GM19240 (cell line): Measurements from ENCODE around the gene JRKL.

Experiments
- DNase-seq: peaks from one replicate; pipeline ENCODE4 v3.0.0; 2011; ENCODE audit warnings: low spot score; ENCODE audit not compliant: insufficient read length

JRKL gene

DNA sequence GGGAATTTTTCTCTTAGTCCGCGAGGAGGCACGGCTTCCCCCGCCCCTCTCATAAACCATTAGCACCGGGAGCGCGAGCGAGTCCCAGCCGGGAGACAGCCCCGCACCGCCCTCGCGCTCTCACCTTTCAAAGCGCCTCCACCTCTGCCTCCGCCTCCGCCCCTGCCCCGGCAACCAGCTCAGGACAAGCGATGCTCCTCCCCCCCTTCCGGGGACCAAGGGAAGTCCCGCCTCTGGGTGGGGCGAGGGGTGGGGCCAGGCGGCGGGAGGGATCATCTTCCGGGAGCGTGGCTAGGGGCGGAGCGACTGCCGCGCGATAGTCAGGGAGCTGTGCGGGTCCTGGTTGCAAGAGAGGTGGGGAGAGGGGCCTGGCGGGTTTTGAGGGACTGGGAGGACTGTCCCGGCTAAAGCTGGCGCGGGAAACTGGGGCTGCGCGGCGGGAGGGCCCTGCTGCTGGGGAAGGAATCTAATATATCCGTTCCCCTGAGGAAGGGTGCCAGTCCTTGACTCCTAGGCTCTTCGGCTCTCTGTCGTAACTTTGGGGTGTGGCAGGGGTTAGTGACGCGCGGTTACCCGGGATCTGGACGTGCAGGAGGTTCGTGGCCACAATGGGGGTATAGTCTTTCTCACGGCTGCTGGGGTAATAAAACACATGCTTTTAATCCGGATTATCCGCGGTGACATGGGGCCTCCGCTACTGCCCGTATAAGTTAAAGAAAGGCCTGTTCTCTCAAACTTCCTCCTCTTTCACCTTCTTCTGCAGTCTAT, at the start of gene JRKL, which contains the start of gene CCDC82:
TSS of gene JRKL (plus strand) at position 294 of the 768 bp plus-strand sequence. CDS start 637 bp downstream, outside the sequence.
TSS of gene CCDC82 (minus strand) at position 193 of the 768 bp plus-strand sequence. CDS start 5,165 bp downstream, outside the sequence.
- peak; percentile 71 for DNase-seq

DNA sequence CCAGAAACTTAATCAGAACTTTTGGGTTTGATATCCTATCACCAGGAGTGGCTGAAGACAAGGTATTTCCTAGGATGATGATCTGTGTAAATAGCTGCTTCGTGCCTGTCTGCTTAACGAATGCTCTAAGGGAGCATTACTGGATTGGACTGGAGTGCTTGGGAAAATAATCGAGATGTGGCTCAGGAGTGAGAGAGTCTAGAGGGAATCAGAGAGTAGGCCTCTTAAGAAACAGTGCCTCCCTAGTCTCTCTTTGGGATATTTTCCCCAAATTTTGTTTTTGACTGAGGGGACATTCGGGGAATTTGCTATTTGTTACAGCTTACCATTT, 49.3 kb upstream of the JRKL start:
- DNase-seq: no peak

- DNase-seq: no peak
Measured at GRCh38 chr11:96341211-96342013, 48.4 kb upstream of the JRKL start.

GRCh38 chr11:96342014-96342960, 47.5 kb upstream of the JRKL start:
- DNase-seq: no peak

GRCh38 chr11:96342961-96343711, 46.7 kb upstream of the JRKL start, which contains the start of gene MAML2:
Gene MAML2, minus strand, starts transcription at chr11:96343195. Its CDS starts 1,300 bp downstream, at chr11:96341895.
- DNase-seq: peak; percentile 79

GRCh38 chr11:96356848-96357247, 33.0 kb upstream of the JRKL start:
- DNase-seq: no peak

- no peak for DNase-seq
Measured at GRCh38 chr11:96357794-96358193, 32.0 kb upstream of the JRKL start.

DNA sequence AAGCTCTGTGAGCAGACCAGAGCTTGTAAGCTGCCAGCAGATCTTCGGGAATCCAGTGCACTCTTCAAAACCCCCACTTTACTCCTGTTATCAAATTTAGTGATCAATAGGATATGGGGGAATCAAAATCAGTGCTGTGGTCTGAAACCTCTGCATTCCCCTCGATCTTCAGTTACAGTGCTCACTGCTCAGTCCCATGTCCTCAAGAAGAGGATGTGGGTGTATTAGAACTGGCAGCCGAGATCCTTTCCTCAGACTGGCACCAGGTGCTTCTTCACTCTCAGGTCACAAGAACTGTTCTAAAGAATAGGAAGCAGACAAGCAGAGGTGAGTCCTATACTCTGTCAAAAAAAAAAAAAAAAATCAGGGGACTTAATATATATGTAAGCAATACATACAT, 31.5 kb upstream of the JRKL start:
- no peak for DNase-seq

- DNase-seq: no peak
Measured at GRCh38 chr11:96361778-96362177, 28.0 kb upstream of the JRKL start.

DNA sequence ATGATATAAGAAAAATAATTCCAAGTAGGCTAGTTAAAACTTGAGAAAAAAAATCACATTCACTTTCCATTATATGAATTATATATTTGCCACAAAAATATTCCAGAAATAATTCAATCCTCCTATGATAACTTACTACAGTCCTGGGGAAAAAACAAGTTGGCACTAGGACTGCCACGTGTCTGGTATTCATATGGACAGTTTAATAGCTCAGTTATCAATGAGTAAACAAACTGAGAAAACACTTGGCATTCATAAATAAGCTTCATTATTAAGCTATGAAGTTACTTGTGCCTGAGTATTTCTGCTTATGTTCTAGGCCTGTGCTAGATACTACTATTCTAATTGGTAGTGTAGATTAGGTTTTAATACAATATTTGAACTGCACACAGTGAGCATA, 24.3 kb upstream of the JRKL start:
- DNase-seq: no peak

DNA sequence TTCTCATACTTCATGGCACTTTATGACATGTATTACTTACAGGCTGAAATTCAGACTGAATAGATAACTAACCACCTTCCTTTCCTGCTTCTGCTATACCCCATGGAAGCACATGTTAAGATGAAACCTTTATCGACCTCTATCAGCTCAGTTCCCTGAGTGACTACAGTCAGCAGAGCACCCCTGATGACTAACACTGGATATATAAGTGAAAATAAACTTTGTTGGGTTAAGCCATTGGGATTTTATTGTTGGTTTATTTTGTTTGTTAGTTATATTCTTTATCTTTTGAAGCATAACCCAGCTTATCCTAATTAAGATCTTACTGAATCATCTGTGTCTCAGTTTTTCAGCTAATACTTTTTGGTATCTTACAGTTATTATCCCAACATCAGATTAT, 23.8 kb upstream of the JRKL start:
- DNase-seq: no peak

- no peak for DNase-seq
Measured at GRCh38 chr11:96367342-96367741, 22.5 kb upstream of the JRKL start.

DNA sequence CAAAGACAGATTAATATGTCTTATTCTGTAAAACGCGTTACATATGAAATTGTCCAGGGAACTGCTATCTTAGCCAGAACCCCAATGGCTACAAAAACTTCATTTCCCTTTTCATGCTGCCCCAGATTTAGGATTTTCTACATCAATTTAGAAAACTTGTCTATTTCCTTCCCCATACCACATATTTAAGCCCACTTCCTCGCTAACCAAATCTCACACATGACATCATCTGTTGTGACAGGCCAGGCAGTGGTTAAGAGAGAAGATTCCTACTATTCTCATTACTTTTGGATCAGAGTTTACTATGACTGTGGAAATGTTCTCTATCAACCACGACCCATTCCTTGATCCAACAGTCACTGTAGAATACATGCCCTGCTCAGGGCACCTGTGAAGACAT, 16.0 kb upstream of the JRKL start:
- no peak for DNase-seq

GRCh38 chr11:96376796-96377195, 13.0 kb upstream of the JRKL start:
- DNase-seq: no peak

GRCh38 chr11:96384156-96384555, 5.7 kb upstream of the JRKL start:
- DNase-seq: no peak

- no peak for DNase-seq
Measured at GRCh38 chr11:96385187-96385586, 4.6 kb upstream of the JRKL start.

DNA sequence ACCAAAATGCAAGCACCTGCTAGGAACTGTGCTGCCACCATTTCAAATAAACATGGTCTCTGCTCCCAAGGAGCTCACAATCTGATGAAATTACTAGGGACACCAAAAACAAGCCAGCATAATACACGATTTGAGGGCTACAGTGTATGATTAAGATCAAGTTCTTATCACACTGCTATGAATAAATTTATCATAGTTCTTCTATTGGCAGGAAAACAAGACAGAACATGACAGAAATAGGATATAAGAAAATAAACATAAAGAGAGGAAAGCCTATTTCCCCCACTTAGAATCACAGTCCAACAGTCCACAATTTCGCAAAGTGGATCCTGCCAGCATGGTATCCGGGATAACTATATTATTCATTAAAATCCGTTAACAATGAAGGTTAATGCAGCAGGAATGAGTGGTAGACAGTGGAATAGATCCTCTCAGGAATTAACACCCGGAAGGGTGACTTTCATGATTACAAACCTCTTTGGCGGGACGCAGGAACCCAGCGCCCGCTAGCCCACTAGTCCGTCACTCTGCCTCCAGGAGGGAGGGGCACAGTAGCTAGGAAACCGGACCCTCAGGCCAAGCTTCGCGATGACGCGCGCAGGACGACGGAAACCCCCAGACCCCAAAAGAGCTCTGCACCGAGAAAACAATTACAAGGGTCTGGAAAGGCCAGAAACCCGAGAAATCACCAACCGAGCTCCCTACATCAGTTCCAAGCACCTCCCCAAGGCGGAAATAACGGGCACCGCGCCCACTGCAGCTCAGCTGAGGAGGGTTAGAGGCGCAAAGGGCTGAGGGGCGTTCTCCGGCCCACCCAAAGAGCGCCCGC, 708 bp upstream of the JRKL start:
- peak; percentile 9 for DNase-seq

GRCh38 chr11:96390488-96390792, 627 bp downstream of the JRKL start:
- no peak for DNase-seq

DNA sequence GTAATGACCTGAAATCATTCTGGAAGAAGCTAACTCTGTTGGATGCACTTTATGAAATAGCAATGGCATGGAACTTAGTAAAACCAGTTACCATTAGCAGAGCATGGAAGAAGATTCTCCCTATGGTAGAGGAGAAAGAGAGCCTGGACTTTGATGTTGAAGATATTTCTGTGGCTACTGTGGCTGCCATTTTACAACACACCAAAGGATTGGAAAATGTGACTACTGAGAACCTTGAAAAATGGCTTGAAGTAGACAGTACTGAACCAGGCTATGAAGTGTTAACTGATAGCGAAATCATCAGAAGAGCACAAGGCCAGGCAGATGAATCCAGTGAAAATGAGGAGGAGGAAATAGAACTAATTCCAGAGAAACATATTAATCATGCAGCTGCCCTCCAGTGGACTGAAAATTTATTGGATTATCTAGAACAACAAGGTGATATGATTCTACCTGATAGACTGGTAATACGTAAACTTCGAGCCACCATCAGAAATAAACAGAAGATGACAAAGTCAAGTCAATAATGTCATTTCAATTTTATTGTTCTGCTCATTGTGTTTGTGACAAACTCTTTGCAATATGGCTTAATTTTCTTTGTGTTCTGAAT, 2.0 kb downstream of the JRKL start:
- no peak for DNase-seq
